Measurements from ENCODE around the gene RFLNA. TPM values are rescaled to one million over a fixed set of nuclear protein-coding genes. Genes with fewer than 3 reads are reported as not detected.

The RFLNA gene
- total and polyA plus RNA-seq, 8 donors: 18.2 to 294 (median 75.8) TPM

GRCh38 chr12:124359671-124360581, 65.0 kb downstream of the RFLNA start:
- WGBS, 5 donors: 31 to 58% (median 39%) methylated on average over 18 to 37 of the region's 37 CpGs
- H3K4me3 ChIP-seq: no peak overlapping the region
- DNase-seq: peak; percentile 78 to 94
- TF ChIP-seq POLR2AphosphoS5 (IDR thresholded peaks at IDR 0.05) (peak in 2 of 3 donors; percentile 16 to 47), POLR2A (IDR thresholded peaks at IDR 0.05) (no peak), EP300 (IDR thresholded peaks at IDR 0.05) (peak; percentile 40)
- TF ChIP-seq, protein P1, sequence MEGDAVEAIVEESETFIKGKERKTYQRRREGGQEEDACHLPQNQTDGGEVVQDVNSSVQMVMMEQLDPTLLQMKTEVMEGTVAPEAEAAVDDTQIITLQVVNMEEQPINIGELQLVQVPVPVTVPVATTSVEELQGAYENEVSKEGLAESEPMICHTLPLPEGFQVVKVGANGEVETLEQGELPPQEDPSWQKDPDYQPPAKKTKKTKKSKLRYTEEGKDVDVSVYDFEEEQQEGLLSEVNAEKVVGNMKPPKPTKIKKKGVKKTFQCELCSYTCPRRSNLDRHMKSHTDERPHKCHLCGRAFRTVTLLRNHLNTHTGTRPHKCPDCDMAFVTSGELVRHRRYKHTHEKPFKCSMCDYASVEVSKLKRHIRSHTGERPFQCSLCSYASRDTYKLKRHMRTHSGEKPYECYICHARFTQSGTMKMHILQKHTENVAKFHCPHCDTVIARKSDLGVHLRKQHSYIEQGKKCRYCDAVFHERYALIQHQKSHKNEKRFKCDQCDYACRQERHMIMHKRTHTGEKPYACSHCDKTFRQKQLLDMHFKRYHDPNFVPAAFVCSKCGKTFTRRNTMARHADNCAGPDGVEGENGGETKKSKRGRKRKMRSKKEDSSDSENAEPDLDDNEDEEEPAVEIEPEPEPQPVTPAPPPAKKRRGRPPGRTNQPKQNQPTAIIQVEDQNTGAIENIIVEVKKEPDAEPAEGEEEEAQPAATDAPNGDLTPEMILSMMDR (IDR thresholded peaks at IDR 0.05): no peak
- peak overlapping the region; percentile 78 to 85 (median 82) for H3K27ac ChIP-seq
- H3K4me1 ChIP-seq: peaks cover 30 to 64% (median 55%) of the 10 kb centered on the region in 4 donors
- intact Hi-C loops (cut with DNase I; ENCODE audit: low total_unique reads): loop anchor here (10.0 kb wide), 1 partner anchor 415 kb away; no protein-coding TSS in a partner anchor
- H3K27me3 ChIP-seq: no peaks in the 10 kb centered on the region
- no peaks in the 10 kb centered on the region for H3K9me3 ChIP-seq
- H3K36me3 ChIP-seq: peaks cover 58 to 100% (median 88%) of the 10 kb centered on the region in 4 donors

DNA sequence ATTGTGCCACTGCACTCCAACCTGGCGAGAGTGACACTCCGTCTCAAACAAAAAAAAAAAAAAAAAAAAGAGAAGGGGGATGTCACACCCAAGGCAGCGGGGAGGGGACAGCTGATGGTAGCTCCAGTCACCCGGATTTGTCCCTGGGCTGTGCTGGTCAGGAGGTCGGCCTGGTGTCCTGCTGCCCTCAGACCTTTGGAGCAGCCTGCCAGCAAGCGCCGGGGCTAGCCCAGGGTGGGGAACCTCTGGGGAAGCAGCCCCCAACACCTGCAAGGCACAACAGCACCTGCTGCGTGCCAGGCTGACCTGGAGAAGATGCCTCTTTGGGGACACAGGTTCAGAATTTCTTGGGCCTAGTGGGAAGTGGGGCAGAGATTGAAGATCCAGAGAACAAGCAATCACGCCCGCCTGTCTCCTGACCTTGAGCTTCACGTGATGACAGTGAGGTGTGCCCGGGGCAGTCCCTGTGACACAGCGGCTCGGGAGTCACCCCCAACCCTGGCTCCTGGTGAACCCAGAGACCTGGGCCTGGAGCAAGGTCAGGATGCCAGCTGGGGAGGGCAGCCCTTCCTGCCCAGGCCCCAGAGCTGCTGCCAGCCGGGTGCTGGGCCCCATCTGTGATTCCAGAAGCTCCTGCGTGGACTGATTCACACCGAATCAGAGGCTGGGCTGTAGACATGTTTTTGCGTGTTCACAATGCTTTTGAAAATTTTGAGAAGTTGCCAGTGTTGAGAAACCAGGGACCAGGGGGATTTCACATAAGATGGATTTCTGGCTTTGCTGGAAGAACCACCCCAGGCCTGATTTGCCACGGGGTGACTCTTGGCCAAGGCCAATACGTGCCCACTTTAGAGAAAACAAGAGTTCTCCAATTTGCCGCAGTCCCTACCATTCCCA, 66.4 kb downstream of the RFLNA start:
- intact Hi-C loops (cut with DNase I; ENCODE audit: low total_unique reads): no loop called here
- Histone ChIP-seq H3K4me1 (peaks cover 35 to 77% (median 64%) of the 10 kb centered on the region in 4 donors), H3K36me3 (peaks cover 50 to 100% (median 88%) of the 10 kb centered on the region in 4 donors), H3K27me3 (no peaks in the 10 kb centered on the region), H3K4me3 (no peak overlapping the region), H3K27ac (peak overlapping the region; percentile 22 to 82 (median 78)), H3K9me3 (no peaks in the 10 kb centered on the region)
- DNase-seq: no peak
- WGBS, 5 donors: 77 to 82% (median 79%) methylated on average over 14 to 21 of the region's 21 CpGs
- TF ChIP-seq POLR2AphosphoS5 (IDR thresholded peaks at IDR 0.05) (no peak), POLR2A (IDR thresholded peaks at IDR 0.05) (no peak), EP300 (IDR thresholded peaks at IDR 0.05) (no peak)
- TF ChIP-seq, protein P1 (IDR thresholded peaks at IDR 0.05): no peak

GRCh38 chr12:124361996-124362395, 67.1 kb downstream of the RFLNA start:
- TF ChIP-seq, protein P1 (IDR thresholded peaks at IDR 0.05): no peak
- no peak for TF ChIP-seq POLR2AphosphoS5 (IDR thresholded peaks at IDR 0.05)
- TF ChIP-seq POLR2A (IDR thresholded peaks at IDR 0.05): no peak
- TF ChIP-seq EP300 (IDR thresholded peaks at IDR 0.05): no peak
- intact Hi-C loops (cut with DNase I; ENCODE audit: low total_unique reads): no loop called here
- H3K4me1 ChIP-seq: peaks cover 35 to 82% (median 64%) of the 10 kb centered on the region in 4 donors
- H3K9me3 ChIP-seq: no peaks in the 10 kb centered on the region
- DNase-seq: no peak
- peaks cover 44 to 100% (median 85%) of the 10 kb centered on the region in 4 donors for H3K36me3 ChIP-seq
- H3K4me3 ChIP-seq: no peak overlapping the region
- 91 to 95% (median 95%) methylated on average over 8 to 15 of the region's 15 CpGs for WGBS, 5 donors
- no peaks in the 10 kb centered on the region for H3K27me3 ChIP-seq
- peak overlapping the region in 2 of 5 donors; percentile 78 to 82 for H3K27ac ChIP-seq
